GM21825 (cell line): ENCODE results near the gene MUSTN1.

Source experiments
- ATAC-seq: cut with Tn5 transposase; IDR thresholded peaks from one replicate; pipeline ENCODE4 v1.9.1; 2021; ENCODE audit warnings: mild to moderate bottlenecking, moderate library complexity; ENCODE audit not compliant: unreplicated experiment

The MUSTN1 gene

DNA sequence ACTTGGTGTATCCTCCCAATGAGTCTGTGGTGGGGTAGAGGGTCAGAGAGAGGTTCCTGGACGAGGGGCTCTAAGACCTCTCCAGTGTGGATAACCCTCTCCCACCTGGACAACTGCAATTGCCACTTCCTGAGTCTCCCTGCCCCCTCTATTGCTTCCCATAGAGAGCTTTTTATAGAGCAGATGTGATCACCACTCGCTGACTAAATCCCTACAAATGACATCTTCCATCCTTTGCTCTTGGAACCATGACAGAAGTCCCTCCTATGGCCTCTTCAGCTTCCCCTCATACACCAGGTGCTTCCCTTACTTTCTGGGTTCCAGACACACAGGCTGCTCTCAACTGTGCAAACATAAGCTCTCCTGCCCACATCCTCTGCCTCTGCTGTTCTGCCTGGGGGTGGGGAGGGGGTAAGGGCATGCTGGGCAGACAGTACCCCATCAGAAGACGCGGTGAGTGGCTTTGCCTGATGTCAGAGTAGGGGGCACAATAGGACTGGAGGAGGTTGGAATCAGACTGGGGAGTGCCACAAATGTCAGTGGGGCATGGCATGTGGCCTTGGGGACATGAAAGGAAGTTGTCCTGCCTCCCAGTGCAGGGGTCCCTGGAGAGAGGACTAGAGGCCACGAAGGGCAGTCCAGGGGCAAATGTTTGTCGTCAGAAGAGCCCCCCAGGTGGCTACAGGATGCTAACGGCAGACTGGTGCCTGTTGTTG lies 25.0 kb downstream of the MUSTN1 start:
- no peak for ATAC-seq

DNA sequence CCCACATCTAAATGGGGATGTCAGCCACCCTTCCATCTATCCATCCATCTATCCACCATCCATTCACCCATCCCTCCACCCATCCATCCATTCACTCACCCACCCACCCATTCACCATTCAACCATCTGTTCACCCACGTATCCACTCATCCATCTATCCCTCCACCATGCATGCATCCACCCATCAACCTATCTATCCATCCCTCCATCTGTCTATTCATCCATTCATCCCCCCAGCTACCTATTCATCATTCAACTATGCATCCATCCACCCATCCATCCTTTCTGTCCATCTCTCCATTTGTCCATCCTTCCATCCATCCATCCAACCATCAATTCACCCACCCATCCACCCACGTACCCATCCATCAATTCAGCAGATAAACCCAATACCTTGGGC lies 25.7 kb downstream of the MUSTN1 start:
- ATAC-seq, result no peak

- ATAC-seq, result no peak
Observed at GRCh38 chr3:52805270-52806039, 29.4 kb downstream of the MUSTN1 start.

DNA sequence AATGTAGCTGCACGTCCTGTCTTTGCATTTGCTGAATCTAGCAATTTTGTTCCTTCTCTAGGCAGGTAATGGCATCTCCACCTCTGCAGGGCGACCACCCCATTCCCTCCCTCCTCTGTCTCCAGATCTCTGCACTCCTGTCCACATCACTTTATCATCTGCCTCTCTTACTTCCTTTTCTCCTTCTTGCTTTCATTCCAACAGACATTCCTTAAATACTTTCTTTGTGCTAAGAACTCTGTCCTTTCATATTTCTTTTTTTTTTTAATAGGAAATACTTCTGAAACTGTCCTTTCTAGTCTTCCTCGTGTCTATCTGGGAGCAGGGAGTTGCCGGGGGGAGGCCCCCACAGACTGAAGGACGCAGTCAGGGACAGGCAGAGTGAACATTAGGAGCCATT lies 33.0 kb downstream of the MUSTN1 start:
- ATAC-seq, result no peak

GRCh38 chr3:52800079-52800478 lies 34.7 kb downstream of the MUSTN1 start:
- no peak for ATAC-seq

DNA sequence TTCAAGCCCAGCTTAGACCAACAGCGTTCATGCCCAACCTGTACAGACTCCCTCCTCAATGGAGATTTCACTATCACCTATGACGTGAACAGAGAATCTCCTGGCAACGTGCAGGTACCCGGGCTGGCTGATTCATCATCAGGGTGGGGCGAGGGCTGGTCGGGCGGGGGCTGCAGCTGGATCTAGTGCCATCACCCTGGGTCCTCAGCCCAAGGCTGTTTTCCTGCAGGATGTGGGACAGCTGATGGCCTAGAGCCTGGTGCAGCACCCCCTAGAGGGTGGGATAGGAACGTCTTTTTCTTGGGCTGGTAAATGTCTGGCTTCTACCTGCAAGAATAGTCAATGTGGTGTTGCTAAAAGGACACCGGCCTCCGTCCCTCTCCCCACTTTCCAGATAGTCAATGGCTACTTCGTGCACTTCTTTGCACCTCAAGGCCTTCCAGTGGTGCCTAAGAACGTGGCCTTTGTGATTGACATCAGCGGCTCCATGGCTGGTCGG lies 35.8 kb downstream of the MUSTN1 start:
- no peak for ATAC-seq

- no peak for ATAC-seq
Observed at GRCh38 chr3:52798376-52798977, 36.3 kb downstream of the MUSTN1 start.

- ATAC-seq, result no peak
Observed at GRCh38 chr3:52796411-52796810, 38.4 kb downstream of the MUSTN1 start.

GRCh38 chr3:52795298-52795900 lies 39.4 kb downstream of the MUSTN1 start:
- ATAC-seq, result no peak

DNA sequence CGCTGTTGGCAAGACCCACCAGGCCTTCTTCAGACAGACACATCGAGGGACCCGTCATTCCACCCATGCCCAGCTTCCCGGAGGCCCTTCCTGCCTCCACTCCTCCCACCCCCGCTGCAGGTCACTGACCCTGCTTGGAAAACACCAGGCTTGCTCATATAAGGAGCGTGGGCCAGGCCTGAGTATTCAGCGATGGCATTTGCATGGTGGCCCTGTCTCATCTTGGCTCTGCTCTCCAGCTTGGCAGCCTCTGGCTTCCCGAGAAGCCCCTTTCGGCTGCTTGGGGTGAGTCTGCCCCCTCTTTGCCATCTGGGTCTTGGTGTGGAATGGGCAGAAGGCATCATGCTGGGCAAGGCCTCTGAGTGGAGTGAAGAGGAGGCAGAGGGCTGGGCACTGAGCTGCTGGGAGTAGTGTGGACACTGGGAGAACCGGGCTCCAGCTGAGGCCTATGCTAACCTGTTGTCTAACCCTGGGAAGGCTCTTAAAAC lies 40.2 kb downstream of the MUSTN1 start, which contains the start of gene ITIH3:
ITIH3 (plus strand) TSS at position 185 of the 488 bp plus-strand sequence; CDS start at position 193, 8 bp downstream.
- no peak for ATAC-seq

- no peak for ATAC-seq
Observed at GRCh38 chr3:52793702-52794611, 40.9 kb downstream of the MUSTN1 start.

DNA sequence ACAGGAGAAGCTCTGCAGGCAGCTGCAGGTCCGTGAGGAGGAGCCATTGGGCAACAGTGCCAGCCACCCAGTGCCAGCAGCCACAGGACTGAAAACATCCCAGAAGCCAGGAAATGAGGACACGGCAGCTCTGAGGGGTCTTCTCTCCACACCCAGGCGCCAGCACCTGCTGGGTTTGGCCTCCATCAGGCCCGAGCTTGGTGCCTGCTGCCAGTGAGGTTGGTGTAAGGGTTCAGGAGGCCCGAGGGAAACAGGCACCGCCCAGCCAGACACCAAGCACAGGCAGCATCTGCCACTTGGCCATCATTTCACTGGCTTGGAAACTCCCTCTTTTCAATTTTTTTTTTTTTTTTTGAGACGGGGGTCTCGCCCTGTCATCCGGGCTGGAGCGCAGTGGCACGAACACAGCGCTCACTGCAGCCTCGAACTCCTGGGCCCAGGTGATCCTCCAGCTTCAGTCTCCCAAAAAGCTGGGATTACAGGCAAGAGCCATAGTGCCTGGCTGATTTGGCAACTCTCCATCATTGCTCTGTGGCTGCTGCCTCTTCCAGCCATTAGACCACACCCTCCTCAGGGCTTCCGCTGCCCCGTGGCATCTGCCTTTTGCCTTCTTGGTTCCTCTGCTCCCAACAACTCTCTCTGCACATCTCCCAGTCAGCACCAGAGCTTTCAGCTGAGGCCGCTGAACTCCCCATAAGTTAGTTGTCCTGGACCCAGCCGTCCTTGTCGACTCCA lies 41.7 kb downstream of the MUSTN1 start:
- ATAC-seq, result no peak

DNA sequence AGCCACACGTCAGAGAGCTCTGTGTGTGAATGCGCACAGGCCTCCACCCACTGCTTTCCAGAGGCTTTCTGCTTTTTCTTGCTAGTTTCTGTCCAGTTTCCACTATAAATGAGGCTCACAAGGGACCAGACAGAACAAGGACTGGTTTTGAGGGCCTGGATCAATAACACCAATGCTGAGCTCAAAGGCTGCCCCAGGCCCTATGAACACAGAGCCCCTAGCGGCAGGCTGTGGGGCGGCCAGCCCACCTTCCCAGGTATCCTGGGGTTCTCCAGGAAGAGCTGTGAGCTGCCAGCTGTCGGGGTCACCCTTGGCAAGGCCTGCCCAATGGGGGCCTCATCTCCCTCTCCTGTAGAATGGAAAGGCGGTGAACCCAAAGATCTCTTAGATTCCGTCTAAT lies 42.4 kb downstream of the MUSTN1 start:
- ATAC-seq, result no peak

DNA sequence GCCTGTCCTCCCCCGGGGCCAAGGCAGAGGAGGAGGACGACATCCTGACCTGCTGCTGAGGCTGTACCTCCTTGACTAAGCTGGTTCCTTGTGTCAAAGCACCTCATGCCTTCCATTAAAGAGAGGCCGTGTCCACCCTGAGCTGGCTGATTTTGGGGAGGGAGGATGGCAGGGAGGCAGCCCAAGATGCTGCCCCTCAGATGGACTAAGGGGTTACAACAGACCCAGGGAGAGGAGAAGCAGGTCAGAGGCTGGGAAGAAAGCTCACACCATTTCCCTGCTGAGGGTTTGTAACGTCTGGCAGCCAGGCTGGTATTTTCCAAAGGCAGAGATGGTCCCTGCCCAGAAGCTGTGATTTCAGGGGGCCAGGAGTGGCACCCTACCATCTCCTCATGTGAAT lies 42.9 kb downstream of the MUSTN1 start:
- no peak for ATAC-seq

DNA sequence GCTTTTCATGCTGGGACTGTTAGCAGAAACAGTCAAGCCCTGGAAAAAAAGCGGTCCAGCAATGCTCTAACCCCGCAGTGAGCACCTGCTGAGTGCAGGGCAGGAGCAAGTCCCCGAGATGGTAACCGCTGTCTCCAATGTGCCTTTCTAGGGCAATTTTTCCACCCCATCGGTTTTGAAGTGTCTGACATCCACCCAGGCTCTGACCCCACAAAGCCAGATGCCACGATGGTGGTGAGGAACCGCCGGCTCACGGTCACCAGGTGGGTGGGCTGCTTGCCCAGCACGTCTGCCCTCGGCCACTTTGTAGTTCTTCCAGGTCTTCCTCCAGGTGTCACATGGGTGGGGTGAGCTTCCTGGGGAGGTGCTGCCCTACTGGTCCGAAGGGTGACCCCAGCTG lies 43.5 kb downstream of the MUSTN1 start:
- ATAC-seq, result no peak

GRCh38 chr3:52790741-52791140 lies 44.1 kb downstream of the MUSTN1 start:
- ATAC-seq, result no peak

GRCh38 chr3:52790337-52790736 lies 44.5 kb downstream of the MUSTN1 start:
- no peak for ATAC-seq

DNA sequence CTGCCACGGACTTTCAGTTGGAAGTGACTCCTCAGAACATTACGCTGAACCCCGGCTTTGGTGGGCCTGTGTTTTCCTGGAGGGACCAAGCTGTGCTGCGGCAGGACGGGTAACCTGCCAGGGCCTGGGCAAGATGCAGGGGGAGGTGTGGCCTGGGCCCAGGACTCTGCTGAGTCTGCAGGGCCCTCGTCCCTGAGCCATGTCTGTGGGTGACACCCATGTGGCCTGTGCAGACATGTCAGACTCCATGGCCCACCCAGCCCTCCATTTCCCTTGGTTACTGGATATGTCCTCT lies 45.1 kb downstream of the MUSTN1 start:
- no peak for ATAC-seq

DNA sequence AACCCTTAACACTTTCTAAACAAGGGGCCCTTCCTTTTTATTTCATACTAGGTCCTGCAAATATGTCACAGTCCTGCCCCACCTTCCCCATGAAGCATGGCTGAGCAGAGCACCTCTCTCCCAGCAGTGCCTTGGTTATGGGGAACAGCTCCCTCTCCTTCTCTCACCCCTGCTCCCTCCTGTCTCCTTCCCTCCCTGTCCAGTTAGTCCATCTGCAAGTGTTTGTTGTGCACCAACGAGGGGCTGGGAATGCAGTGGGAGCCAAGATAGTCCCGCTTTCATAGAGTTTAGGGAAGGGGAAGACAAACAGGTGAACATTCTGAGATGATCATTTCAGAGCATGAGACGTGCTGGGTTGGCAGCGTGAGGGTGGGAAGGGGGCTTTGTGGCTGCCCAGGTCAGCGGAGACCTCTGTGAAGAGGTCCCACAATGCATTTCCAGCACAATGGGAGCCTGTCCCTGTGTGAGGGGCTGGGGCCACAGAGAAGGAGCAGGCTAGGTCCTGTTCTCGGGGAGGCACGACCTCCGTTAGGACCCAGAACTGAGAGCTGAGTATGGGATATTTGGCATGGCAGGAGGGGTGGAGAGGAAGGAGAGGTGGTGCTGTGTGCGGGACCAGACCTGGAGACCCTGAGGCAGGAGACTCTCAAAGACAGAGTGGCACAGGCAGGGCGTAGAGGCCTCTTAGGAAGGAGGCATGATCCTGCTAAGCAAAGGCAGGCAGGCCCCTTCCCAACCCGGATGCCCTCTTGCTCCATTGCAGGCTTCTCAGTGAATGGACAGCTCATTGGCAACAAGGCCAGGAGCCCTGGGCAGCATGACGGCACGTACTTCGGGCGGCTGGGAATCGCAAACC lies 45.7 kb downstream of the MUSTN1 start:
- no peak for ATAC-seq
